Fibroblast of peridontal ligament (primary cell): ENCODE results near the gene CD83.
"Not testable (repeated sequence)": the region's sequence is repeated elsewhere in the genome, so short reads cannot be mapped to it uniquely, and the experiment has no call there.

Source experiments
- DNase-seq: peaks from one replicate; pipeline ENCODE4 v3.0.0-alpha.2; 2010; ENCODE audit errors: extremely low read depth

CD83 gene

DNA sequence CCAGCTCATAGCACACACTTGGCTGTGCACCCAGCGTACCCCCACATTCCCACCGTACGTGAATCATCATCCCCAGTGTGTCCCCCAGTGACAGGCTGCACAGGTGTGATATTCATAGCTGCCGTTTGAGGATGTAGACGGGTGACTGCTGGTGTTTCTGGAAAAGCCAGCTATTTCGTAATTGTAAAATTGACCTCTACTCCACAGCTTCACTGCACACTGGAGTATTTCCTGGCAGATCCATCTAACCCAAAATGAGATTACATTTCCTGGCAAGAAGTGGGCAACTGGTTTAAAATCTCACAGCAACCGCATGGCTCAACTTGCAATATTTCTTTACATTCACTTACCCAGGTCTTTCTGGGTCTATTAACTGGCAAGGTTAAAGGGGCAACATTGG lies 30.3 kb downstream of the CD83 start:
- DNase-seq, result peak; percentile 20

GRCh38 chr6:14148471-14148870 lies 30.9 kb downstream of the CD83 start:
- no peak for DNase-seq

GRCh38 chr6:14149053-14149738 lies 31.6 kb downstream of the CD83 start:
- no peak for DNase-seq

GRCh38 chr6:14149739-14150130 lies 32.2 kb downstream of the CD83 start:
- no peak for DNase-seq

DNA sequence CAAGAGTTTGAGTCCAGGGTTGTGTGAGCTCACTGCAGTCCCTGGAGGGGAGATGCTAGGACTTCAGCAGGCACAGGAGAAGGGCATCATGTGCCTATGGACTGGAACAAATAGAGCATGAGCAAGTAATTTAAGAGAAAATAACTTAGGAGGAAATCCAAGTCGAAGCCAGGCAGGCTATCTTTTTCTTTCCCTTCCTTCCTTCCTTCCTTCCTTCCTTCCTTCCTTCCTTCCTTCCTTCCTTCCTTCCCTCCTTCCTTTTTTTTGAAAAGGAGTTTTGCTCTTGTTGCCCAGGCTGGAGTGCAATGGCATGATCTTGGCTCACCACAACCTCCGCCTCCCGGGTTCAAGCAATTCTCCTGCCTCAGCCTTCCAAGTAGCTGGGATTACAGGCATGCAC lies 33.7 kb downstream of the CD83 start:
- not testable (repeated sequence) for DNase-seq

DNA sequence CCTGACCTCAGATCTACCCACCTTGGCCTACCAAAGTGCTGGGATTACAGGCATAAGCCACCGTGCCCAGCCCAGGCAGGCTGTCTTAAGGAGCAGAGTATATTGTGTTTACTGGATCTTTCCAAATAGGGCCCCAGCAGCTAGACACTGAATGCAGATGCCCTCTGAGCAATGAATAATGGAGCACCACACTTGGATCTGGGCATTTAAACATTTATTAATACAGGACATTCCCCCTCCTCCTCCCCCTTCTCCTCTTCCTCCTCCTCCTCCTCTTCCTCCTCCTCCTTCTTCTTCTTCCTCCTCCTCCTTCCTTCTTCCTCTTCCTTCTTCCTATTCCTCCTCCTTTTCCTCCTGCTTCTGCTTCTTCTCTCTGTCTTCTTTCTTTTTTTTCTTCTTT lies 34.2 kb downstream of the CD83 start:
- DNase-seq, result no peak

DNA sequence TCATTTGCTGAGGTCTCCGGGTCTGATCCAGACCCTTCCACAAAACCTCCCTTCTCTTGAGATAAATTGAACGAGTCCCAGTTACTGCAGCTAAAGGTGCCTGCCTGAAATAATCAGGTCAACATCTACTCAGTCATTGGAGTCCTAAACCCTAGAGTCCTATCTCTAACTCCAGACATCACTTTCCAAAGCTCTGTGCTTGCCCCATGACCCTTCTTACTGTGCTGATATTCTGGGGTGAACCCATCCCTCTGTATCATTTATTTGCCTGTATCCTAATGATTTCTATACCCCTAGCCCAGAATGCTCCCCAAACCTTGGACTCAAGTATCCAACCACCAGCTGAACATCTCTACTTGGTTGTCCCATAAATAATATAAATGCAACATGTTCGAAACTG lies 35.7 kb downstream of the CD83 start:
- DNase-seq, result no peak

- no peak for DNase-seq
Observed at GRCh38 chr6:14159090-14159489, 41.5 kb downstream of the CD83 start.

DNA sequence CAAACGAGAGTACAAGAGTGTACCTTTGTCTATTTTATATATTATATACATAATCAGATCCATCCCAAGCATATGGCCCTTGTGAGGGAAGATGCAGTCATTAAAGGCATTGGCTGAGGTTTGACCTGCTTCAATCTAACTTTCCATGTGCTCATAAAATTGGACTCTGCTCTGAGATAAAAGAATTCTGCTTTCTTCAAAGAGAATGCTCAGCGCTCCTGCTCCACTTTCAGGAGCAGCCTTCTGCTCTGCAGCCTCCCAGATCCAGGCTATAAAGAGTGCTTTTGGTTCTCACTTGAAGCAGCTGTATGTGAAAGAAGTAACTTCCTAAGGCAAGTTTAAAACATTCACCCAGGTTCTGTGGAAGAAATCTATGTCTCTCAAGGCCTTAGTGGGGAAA lies 45.3 kb downstream of the CD83 start:
- DNase-seq, result no peak

DNA sequence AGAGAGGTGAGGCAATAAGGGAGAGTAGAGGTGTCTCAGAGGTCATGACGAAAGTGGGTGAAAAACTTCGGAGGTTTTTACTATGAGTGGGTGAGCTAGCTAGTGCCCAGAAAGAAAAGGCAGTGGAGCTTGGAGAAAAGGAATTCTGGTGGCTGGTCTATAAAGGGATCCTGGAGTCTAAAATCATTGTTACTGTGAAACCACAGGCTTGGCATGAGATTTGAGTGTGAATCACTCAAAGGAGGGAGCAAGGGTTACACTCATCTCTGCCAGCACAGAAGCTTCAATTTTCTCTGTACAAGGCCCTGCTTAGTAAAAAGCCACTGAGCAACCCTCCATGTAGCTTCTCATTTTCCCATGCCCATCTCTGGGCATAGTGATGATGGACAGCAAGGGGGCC lies 47.5 kb downstream of the CD83 start:
- DNase-seq, result peak; percentile 89

DNA sequence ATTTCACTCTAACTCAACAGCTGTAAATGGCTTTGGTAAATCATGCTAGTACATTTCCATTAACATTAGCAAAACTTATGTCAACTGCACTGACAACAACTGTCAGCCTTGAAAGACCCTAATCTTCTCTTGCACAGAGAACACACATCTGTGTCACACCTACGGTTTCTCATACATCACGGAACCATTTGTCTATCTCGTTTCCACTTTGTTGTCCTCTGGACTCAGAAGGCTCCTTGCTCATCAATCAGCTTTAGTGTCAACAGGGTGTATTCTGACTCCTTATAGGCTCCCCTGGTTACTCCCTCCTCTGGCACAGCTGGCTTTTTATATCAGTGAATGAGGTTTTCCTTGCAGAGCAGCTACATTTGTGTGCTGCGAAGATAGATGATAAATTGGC lies 49.3 kb downstream of the CD83 start:
- no peak for DNase-seq

GRCh38 chr6:14170128-14170527 lies 52.6 kb downstream of the CD83 start:
- DNase-seq, result no peak

DNA sequence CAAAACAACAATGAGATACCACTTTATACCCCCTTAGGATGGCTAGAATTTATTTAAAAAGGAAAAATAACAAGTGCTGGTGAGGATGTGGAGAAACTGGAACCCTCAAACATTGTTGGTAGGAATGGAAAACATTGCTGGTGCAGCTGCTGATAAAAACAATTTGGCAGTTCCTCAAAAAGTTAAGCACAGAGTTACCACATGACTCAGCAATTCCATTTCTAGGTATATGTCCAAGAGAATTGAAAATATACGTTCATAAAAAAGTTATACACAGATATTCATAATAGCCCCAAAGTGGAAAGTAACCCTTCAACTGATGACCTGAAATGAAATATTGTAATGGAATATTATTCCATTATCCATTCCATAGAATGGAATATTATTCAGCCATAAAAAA lies 55.0 kb downstream of the CD83 start:
- no peak for DNase-seq

DNA sequence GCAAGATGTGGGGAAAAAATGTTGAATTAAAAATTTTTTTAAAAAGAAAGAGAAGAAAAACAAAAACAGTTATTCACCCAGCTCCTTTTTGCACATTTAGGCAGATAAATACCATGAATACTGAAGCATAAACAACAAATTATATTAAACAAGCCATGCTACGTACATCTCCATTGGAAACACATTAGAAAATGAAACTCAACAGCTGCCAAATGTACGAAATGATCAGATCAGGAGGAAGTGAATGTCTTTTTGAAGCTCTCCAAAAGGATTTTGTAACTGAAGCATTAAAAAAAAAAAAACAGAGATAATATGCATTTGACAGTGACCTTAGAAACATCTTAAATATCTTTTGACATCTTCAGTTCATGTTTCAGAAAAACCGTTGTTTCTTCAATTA lies 56.7 kb downstream of the CD83 start:
- DNase-seq, result no peak

GRCh38 chr6:14174996-14175395 lies 57.4 kb downstream of the CD83 start:
- DNase-seq, result no peak

DNA sequence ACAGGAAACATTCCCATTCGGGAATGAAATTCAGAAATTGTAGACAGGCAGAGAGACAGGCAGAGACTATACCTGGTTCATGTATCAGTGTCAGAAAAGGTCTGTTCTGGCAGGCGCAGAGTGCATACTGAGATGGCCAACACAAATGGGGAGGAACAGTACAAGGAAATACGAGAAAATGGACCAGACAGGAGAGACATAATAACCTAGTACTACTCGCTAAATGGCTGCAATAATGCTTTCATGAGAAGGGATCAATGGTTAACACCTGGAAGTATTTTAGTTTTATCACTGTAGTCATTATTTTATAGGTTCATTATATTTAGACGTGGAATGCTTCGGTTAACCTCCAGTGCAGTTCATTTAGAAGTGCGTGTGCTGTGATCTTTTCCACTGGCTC lies 58.9 kb downstream of the CD83 start:
- DNase-seq, result no peak

DNA sequence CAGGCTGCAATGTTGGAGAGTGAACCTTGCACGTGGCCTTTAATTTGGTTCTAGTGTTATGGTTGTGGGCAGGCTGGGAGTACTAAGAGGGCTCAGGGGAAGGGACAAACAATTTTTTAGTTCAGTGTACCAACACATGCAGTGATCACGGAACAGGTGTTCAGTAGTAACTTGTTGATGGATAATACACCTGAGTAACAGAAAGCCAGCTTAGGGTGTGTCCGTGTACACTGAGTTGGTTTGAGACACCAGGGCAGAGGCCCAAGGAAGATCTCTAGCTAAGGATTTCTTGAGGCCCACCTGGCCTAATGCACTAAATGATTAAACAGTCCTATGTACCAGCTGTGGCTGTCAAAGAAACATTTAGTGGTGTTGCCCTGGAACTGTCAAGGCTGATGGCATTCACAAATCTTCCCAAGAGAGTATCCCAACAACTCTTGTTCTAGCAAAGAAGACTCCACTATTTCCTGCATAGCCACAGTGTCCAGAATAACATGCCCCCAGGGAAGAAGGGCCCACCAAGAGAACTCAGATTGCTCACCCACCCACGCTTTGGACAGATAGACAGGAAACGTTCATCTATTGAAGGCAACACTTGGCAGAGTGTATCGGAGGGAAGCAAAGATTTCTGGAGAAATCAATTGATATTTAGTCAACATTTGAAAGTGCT lies 60.0 kb downstream of the CD83 start:
- no peak for DNase-seq

GRCh38 chr6:14178083-14178445 lies 60.5 kb downstream of the CD83 start:
- no peak for DNase-seq

DNA sequence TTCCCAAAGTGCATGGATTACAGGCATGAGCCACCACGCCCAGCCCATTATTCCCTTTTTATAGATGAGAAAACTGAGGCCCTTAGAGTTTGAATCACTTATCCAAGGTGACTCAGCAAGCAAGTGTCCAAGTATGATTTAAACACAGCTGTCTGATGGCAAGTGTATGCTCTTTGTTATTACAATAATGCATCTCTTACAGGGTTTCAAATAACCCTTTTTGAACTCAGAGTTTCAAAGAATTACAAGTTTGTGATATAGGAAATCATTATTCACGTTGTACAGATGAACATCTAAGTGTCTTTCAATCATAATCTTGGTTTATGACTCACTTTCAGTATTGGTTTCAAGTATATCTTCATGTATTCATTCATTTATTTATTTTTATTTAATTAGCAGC lies 63.0 kb downstream of the CD83 start:
- DNase-seq, result no peak

DNA sequence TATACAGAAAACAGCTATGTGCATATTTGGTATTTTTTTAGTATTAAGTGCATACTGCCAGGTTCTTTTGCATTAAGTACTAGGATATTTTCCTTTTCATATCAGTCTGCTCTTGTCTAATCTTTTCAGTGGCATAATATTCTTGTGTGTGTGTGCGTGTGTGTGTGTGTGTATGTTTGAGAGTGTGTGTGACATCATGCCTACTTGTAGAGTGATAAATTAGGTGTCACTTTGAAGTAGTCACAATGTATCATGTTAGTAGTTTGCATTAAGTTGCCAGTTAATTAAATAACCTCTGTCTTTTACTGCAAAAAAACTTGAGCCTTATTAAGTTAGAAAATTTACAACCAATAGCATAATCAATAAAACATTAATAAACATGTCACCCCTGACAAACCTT lies 65.3 kb downstream of the CD83 start:
- DNase-seq, result no peak
